ENCODE results near the gene FANCB. TPM values are rescaled to one million over a fixed set of nuclear protein-coding genes. Genes with fewer than 3 reads are reported as not detected.

FANCB gene
- total and polyA plus RNA-seq, 2 of the 8 experiments (the other 6 are each of a cell fraction or from before 2014, with no cell fraction given) = 1.9 to 13.8 TPM

DNA sequence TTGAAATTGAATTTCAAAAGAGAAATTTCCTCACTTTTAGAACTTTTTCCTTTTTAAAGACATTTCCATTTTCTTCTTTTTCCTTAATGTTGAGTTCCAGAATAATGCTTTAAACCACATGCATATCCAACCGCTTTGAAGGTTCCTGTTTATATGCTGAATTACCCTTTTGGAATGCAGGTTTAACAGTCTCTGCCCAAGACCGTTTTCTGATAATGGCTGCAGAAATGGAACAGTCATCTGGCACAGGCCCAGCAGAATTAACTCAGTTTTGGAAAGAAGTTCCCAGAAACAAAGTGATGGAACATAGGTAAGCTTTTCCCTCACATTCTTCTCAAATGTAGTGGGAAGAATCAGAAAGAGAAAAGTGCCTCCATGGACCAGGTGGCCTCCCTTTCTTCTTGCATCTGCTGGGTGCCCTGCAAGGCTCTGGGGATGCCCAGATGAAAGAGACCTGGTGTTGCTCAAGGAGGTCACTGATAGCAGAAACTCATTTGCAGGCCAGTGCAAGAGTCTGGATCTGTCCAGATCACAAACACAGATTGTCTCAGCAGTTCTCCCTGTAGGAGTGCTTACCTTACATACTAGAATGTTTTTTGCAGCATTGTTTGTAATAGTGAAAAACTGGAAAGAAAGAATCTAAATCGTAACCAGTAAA is 43.3 kb upstream of the FANCB start:
- no peak for DNase-seq (ENCODE audit: low read depth in 1 of 2, low spot score in 2 of 2)

More for the DNA sequence above, 43.3 kb upstream of the FANCB start:
- no peak overlapping the region for H3K4me2 ChIP-seq (ENCODE audit: insufficient read depth in 1 of 2, low read depth in 2 of 2, low read length in 2 of 2)
- no peak overlapping the region for H4K5ac ChIP-seq (ENCODE audit: insufficient read length, low read depth, low read length)
- WGBS, 2 experiments (ENCODE audit: extremely low coverage in 1 of 2, insufficient coverage in 1 of 2, insufficient read length in 1 of 2, insufficient replicate concordance in 2 of 2, low coverage in 1 of 2, low lambda C conversion rate in 2 of 2, missing lambda C conversion rate in 1 of 2) = 96% methylated on average over 3 of the region's 3 CpGs; no CpG with 5 or more reads in 1 of the 2 experiments
- no peaks in the 10 kb centered on the region for H3K9me3 ChIP-seq (ENCODE audit: insufficient read depth in 2 of 2, low read depth in 1 of 2, low read length in 1 of 2)
- no peak overlapping the region for H3K56ac ChIP-seq (replicated peaks; ENCODE audit: insufficient read length, low read depth, low read length)
- TF ChIP-seq SIRT6 (IDR thresholded peaks at IDR 0.05; ENCODE audit: low read length) = no peak
- H2AFZ ChIP-seq (ENCODE audit: low read length) = no peak overlapping the region
- no peak overlapping the region for H3K4me3 ChIP-seq (ENCODE audit: extremely low read depth in 1 of 4, insufficient read depth in 2 of 4, low read depth in 3 of 4, low read length in 4 of 4)
- H3K23ac ChIP-seq (ENCODE audit: insufficient read length) = no peak overlapping the region
- H4K20me1 ChIP-seq (replicated peaks in 1 of 2; ENCODE audit: control insufficient read depth in 1 of 2, insufficient read depth in 2 of 2, low read length in 2 of 2) = no peaks in the 10 kb centered on the region
- H3K4me1 ChIP-seq (replicated peaks in 1 of 4; ENCODE audit: control insufficient read depth in 3 of 4, insufficient read depth in 4 of 4, low read length in 3 of 4) = no peaks in the 10 kb centered on the region
- H3K9ac ChIP-seq (replicated peaks in 1 of 4; ENCODE audit: extremely low read depth in 1 of 4, low read depth in 3 of 4, low read length in 3 of 4) = no peak overlapping the region
- H3K18ac ChIP-seq (ENCODE audit: extremely low read depth, low read length) = no peak overlapping the region
- no peak overlapping the region for H2BK15ac ChIP-seq (ENCODE audit: low read length)
- H3K79me1 ChIP-seq (ENCODE audit: low read depth, low read length) = no peaks in the 10 kb centered on the region
- no peak overlapping the region for H2BK120ac ChIP-seq (replicated peaks; ENCODE audit: low read depth, low read length)
- H3K23me2 ChIP-seq (ENCODE audit: low read depth, low read length) = no peaks in the 10 kb centered on the region
- ChIA-PET POLR2A (ENCODE audit: partially characterized antibody) (no interaction called here), CTCF (ENCODE audit: partially characterized antibody) (no interaction called here)
- no peak for FAIRE-seq
- H3K36me3 ChIP-seq (ENCODE audit: control insufficient read depth in 2 of 4, insufficient read depth in 4 of 4, low read length in 3 of 4) = peaks cover 0 to 35% (median 0%) of the 10 kb centered on the region in 4 experiments; a peak in 4 of 8 replicates
- no peak overlapping the region for H2BK20ac ChIP-seq (ENCODE audit: low read length)
- H2BK5ac ChIP-seq (ENCODE audit: low read depth, low read length) = no peak overlapping the region
- no peak overlapping the region for H2BK12ac ChIP-seq (ENCODE audit: low read depth, low read length)
- no peak overlapping the region for H3K4ac ChIP-seq (replicated peaks; ENCODE audit: insufficient read length, low read depth, low read length)
- H3K27me3 ChIP-seq (replicated peaks in 1 of 4; ENCODE audit: control insufficient read depth in 3 of 4, extremely low read depth in 1 of 4, insufficient read depth in 3 of 4, low read length in 3 of 4) = no peaks in the 10 kb centered on the region
- H2AK5ac ChIP-seq (ENCODE audit: low read depth, low read length) = no peak overlapping the region
- no peaks in the 10 kb centered on the region for H3K79me2 ChIP-seq (ENCODE audit: control insufficient read depth in 1 of 2, insufficient read depth in 2 of 2, low read length in 2 of 2)
- no peak overlapping the region for H4K8ac ChIP-seq (ENCODE audit: extremely low read depth, insufficient read depth, low read length)
- H4K91ac ChIP-seq (replicated peaks; ENCODE audit: insufficient read length, low read length) = no peak overlapping the region
- no peak overlapping the region for H3K14ac ChIP-seq (ENCODE audit: insufficient read length)
- no peak overlapping the region for H3K27ac ChIP-seq (ENCODE audit: low read depth, low read length)

Measured in H1 (cell line).